ENCODE results near the gene AGTRAP. TPM values are rescaled to one million over a fixed set of nuclear protein-coding genes. Genes with fewer than 3 reads are reported as not detected.

AGTRAP gene
- total RNA-seq, 6 experiments from 2014 or later = 31.4 to 41.4 (median 33.6) TPM

DNA sequence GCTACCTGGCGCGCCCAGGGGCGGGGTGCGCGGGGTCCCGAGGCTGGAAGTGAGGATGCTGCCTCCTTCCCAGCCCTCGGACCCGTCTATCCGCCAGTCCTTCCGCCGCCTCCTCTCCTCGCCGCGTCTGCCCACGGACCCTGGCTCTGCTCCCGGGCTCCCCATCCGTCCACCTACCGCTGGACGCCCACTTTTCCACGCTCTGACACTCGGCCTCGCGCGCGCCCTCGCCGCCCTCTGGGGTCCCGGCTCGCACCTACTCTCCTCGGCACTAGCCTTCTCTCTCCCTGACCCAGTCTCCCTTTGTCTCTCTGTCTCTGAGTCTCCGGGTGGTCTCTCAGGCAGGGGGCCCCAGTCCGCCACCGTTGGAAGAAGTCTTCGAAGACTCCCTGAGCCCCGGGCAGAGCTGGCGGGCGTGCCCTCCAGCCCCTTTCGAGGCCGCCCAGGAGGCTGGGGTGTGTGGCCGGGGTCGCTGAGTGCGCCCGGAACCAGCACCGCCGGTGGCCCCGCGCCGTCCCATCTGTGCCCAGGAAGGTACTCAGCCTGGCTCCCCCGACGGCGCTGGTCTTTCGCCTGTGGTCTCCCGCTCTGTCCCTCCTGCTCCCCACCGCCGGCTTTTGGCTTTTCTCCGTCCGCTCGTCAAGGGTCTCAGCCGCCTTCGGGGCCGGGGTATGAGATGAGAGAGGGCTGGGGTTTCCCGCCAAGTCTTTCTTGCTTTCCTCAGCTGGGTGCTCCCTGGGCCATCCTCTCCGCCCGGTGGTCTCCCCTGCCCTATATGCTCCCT is 43.8 kb upstream of the AGTRAP start:
- no peak for TF ChIP-seq CTCF (IDR thresholded peaks at IDR 0.05)
- H3K4me3 Mint-ChIP-seq = no peak overlapping the region
- H3K27me3 Mint-ChIP-seq (ENCODE audit: insufficient read depth) = peaks cover 37% of the 10 kb centered on the region
- no peaks in the 10 kb centered on the region for H3K9me3 Mint-ChIP-seq
- H3K27ac Mint-ChIP-seq = no peak overlapping the region; the same call in 1 of the 2 replicates
- peaks cover 17% of the 10 kb centered on the region for H3K4me1 Mint-ChIP-seq (ENCODE audit: low read depth)
- no peak for DNase-seq
- no peaks in the 10 kb centered on the region for H3K36me3 Mint-ChIP-seq (ENCODE audit: low read depth)

- no peak for TF ChIP-seq CTCF (IDR thresholded peaks at IDR 0.05)
- H3K27me3 Mint-ChIP-seq (ENCODE audit: insufficient read depth) = peaks cover 35% of the 10 kb centered on the region
- H3K36me3 Mint-ChIP-seq (ENCODE audit: low read depth) = no peaks in the 10 kb centered on the region
- peak overlapping the region; percentile 49 for H3K4me3 Mint-ChIP-seq
- no peak overlapping the region; the same call in 1 of the 2 replicates for H3K27ac Mint-ChIP-seq
- DNase-seq = peak; percentile 81
- no peaks in the 10 kb centered on the region for H3K9me3 Mint-ChIP-seq
- peaks cover 17% of the 10 kb centered on the region for H3K4me1 Mint-ChIP-seq (ENCODE audit: low read depth)
These were observed 42.8 kb upstream of the AGTRAP start for GRCh38 chr1:11693024-11693590.

DNA sequence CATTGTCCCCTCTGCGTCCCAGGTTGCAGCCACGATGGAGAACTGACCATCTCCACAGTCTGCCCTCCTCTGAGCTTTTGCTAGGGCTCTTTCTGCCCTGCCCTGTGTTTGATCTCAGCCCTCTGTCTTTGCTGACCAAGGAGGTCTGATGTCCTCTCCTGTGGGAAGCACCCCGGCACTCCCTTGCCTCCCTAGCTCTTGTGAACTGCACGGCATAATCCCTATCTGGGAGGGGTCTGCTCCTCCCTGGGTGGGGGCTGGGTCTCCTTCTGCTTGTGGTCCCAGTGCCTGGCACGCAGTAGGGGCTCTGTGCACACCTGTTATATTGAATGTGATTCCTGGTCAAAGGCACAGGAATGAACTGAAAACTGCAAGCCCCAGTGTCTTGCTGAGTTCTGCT is 42.0 kb upstream of the AGTRAP start:
- no peak for DNase-seq
- TF ChIP-seq CTCF (IDR thresholded peaks at IDR 0.05) = no peak
- H3K4me3 Mint-ChIP-seq = no peak overlapping the region
- peaks cover 17% of the 10 kb centered on the region for H3K4me1 Mint-ChIP-seq (ENCODE audit: low read depth)
- no peaks in the 10 kb centered on the region for H3K9me3 Mint-ChIP-seq
- no peak overlapping the region; the same call in 1 of the 2 replicates for H3K27ac Mint-ChIP-seq
- H3K36me3 Mint-ChIP-seq (ENCODE audit: low read depth) = no peaks in the 10 kb centered on the region
- H3K27me3 Mint-ChIP-seq (ENCODE audit: insufficient read depth) = peaks cover 35% of the 10 kb centered on the region

DNA sequence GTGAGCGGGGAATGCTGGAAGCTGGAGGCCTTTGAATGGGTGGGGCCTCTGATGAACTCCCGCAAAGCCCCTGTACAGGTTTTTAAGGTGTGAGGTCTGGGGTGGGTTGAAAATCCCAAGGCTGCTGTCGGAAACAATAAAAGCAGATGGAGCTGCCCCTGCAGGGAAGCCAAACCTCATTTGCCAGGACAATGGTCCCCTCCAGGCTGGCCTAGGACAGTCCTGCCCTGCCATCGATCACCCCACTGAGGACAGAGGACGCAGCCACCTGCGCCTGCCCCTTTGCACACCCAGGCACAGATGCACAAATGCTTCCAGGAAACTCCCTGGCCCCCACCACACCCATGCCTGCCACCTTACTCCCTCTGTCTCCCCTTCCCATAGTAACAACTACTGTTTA is 40.1 kb upstream of the AGTRAP start:
- TF ChIP-seq CTCF (IDR thresholded peaks at IDR 0.05) = no peak
- Mint-ChIP-seq H3K27me3 (ENCODE audit: insufficient read depth) (peaks cover 29% of the 10 kb centered on the region), H3K27ac (no peak overlapping the region), H3K36me3 (ENCODE audit: low read depth) (no peaks in the 10 kb centered on the region), H3K4me1 (ENCODE audit: low read depth) (peaks cover 17% of the 10 kb centered on the region), H3K9me3 (no peaks in the 10 kb centered on the region), H3K4me3 (no peak overlapping the region)
- no peak for DNase-seq

GRCh38 chr1:11697188-11697892 is 38.6 kb upstream of the AGTRAP start:
- Mint-ChIP-seq H3K4me1 (ENCODE audit: low read depth) (peaks cover 17% of the 10 kb centered on the region), H3K9me3 (no peaks in the 10 kb centered on the region), H3K27ac (no peak overlapping the region), H3K36me3 (ENCODE audit: low read depth) (no peaks in the 10 kb centered on the region), H3K4me3 (no peak overlapping the region), H3K27me3 (ENCODE audit: insufficient read depth) (peaks cover 24% of the 10 kb centered on the region)
- TF ChIP-seq CTCF (IDR thresholded peaks at IDR 0.05) = no peak
- no peak for DNase-seq
